HEK293T (cell line): ENCODE measurements around the gene UPP1.
A peak's percentile ranks its signal among the peaks of the same experiment; 100 is the strongest.

Source experiments
- CTCF ChIA-PET: fragments of 350-600 bp; formaldehyde crosslinking; extraction: SDS; loops from one replicate; lab custom pipeline; 2021; ENCODE audit warnings: antibody characterized with exemption, inconsistent platforms; lab: Yijun Ruan, JAX
- POLR2A ChIA-PET: fragments of 350-600 bp; formaldehyde crosslinking; extraction: SDS; loops from one replicate; lab custom pipeline; 2020; ENCODE audit warnings: antibody characterized with exemption, inconsistent platforms; lab: Yijun Ruan, JAX
- DNase-seq: peaks from one replicate; pipeline ENCODE4 v3.0.0; 2012; ENCODE audit warnings: mixed read lengths; ENCODE audit errors: extremely low spot score
- ARNT ChIP-seq: fragments of 450-650 bp; IDR thresholded peaks from 2 replicates; pipeline ENCODE4 v1.6.1; 2017; ENCODE audit warnings: mild to moderate bottlenecking
- BHLHE40 ChIP-seq: fragments of 450-650 bp; IDR thresholded peaks from 2 replicates; pipeline ENCODE4 v1.6.1; 2016; ENCODE audit warnings: mild to moderate bottlenecking, moderate library complexity, borderline replicate concordance
- CTBP1 ChIP-seq: fragments of 450-650 bp; IDR thresholded peaks from 2 replicates; pipeline ENCODE4 v1.6.1; 2016; ENCODE audit warnings: borderline replicate concordance
- ELF4 ChIP-seq: fragments of 450-650 bp; IDR thresholded peaks from 2 replicates; pipeline ENCODE4 v1.6.1; 2017; ENCODE audit warnings: antibody characterized with exemption
- FOXA1 ChIP-seq: fragments of 450-650 bp; IDR thresholded peaks from 2 replicates; pipeline ENCODE4 v1.6.1; 2016; ENCODE audit warnings: mild to moderate bottlenecking
- FOXK2 ChIP-seq: fragments of 450-650 bp; IDR thresholded peaks from 2 replicates; pipeline ENCODE4 v1.6.1; 2016; ENCODE audit warnings: mild to moderate bottlenecking
- FOXM1 ChIP-seq: fragments of 450-650 bp; IDR thresholded peaks from 2 replicates; pipeline ENCODE4 v1.6.1; 2017; ENCODE audit warnings: mild to moderate bottlenecking, borderline replicate concordance
- HDGF ChIP-seq: fragments of 450-650 bp; IDR thresholded peaks from 2 replicates; pipeline ENCODE4 v1.6.1; 2017; ENCODE audit warnings: antibody characterized with exemption, borderline replicate concordance
- L3MBTL2 ChIP-seq: fragments of 450-650 bp; conservative IDR thresholded peaks from 2 replicates; pipeline ENCODE4 v1.6.1; 2016; ENCODE audit warnings: mild to moderate bottlenecking
- LEF1 ChIP-seq: fragments of 450-650 bp; IDR thresholded peaks from 2 replicates; pipeline ENCODE4 v1.6.1; 2017; ENCODE audit warnings: mild to moderate bottlenecking, borderline replicate concordance
- NFRKB ChIP-seq: fragments of 450-650 bp; IDR thresholded peaks from 2 replicates; pipeline ENCODE4 v1.6.1; 2016; ENCODE audit warnings: mild to moderate bottlenecking, moderate library complexity
- PKNOX1 ChIP-seq: fragments of 450-650 bp; IDR thresholded peaks from 2 replicates; pipeline ENCODE4 v1.6.1; 2016
- SP1 ChIP-seq: fragments of 450-650 bp; IDR thresholded peaks from 2 replicates; pipeline ENCODE4 v1.6.1; 2017
- SUZ12 ChIP-seq: fragments of 450-650 bp; IDR thresholded peaks from 2 replicates; pipeline ENCODE4 v1.6.1; 2016; ENCODE audit warnings: mild to moderate bottlenecking
- TARDBP ChIP-seq: fragments of 450-650 bp; IDR thresholded peaks from 2 replicates; pipeline ENCODE4 v1.6.1; 2016
- ZNF384 ChIP-seq: fragments of 450-650 bp; IDR thresholded peaks from 2 replicates; pipeline ENCODE4 v1.6.1; 2016

Gene UPP1

GRCh38 chr7:48088559-48089045 lies 463 bp upstream of the UPP1 start:
- ChIA-PET CTCF (no interaction called here), POLR2A (interaction anchor here (0.6 to 1.6 kb wide), 9 partner anchors 12 to 122 kb away, joined by 3 to 7 read pairs (median 4); no protein-coding TSS in a partner anchor)
- DNase-seq, result peak; percentile 36
- no peak for TF ChIP-seq FOXA1
- no peak for TF ChIP-seq NFRKB
- TF ChIP-seq LEF1, result no peak
- no peak for TF ChIP-seq ELF4
- no peak for TF ChIP-seq SUZ12
- no peak for TF ChIP-seq HDGF
- no peak for TF ChIP-seq ARNT
- no peak for TF ChIP-seq CTBP1
- no peak for TF ChIP-seq PKNOX1
- TF ChIP-seq L3MBTL2, result no peak; the same call in 1 of the 2 replicates
- no peak for TF ChIP-seq FOXM1
- TF ChIP-seq BHLHE40, result no peak
- TF ChIP-seq TARDBP, result no peak
- no peak for TF ChIP-seq SP1
- TF ChIP-seq ZNF384, result no peak
- no peak for TF ChIP-seq FOXK2

GRCh38 chr7:48090095-48090805 lies 1.2 kb downstream of the UPP1 start:
- ChIA-PET CTCF (no interaction called here), POLR2A (no interaction called here)
- no peak for TF ChIP-seq ZNF384
- TF ChIP-seq SUZ12, result no peak
- no peak for TF ChIP-seq FOXM1
- TF ChIP-seq FOXA1, result no peak
- no peak for TF ChIP-seq LEF1
- no peak for TF ChIP-seq ELF4
- no peak for TF ChIP-seq SP1
- TF ChIP-seq PKNOX1, result no peak
- DNase-seq, result no peak

DNA sequence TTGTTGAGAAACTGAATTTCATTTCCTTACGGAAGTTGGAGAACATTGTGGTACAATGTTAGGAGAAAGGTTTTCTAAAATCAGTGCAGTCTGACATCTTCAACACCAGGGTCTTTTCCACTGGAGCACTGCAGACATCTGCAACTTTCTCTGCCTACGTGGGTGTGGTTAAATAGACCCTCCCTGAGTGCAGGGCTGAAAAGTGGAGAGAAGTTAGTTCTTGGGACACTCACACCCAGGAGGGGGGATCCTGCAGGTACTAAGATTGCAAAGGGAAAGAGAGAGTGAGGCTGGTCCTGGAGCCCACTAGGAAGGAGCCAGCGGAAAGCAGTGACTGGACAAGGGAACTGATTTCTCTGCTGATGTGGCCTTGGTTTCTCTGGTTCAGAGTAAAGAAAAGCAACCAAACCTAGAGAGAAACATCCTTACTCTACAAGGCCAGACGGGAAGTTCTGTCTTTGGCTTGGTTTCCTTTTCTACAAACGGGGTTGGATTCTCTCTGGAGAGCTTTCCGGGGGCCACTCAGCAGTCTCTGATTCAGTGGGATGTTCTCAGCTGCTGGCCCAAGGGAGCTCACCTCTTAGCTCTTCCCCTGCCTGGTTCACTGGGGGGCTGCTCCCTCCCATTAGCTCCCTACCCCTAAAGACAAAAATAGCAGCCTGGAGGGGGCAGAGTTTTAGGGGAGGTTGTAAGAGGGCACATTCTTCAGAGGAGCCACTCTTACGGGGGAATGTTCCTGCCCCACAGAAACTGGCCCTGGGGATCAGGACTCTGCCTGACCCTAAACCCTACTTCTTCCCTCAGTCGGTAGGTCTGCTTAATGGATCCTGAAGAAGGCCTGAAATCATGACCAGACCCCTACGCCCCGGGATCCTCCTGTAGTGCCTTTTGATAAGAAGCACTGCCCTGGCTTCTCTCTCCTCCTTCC lies 2.7 kb downstream of the UPP1 start:
- no peak for DNase-seq
- POLR2A ChIA-PET, result no interaction called here
- no peak for TF ChIP-seq FOXA1
- TF ChIP-seq HDGF, result no peak
- no peak for TF ChIP-seq PKNOX1
- TF ChIP-seq FOXK2, result no peak
- TF ChIP-seq TARDBP, result no peak
- CTCF ChIA-PET, result no interaction called here

GRCh38 chr7:48094861-48095293 lies 5.8 kb downstream of the UPP1 start:
- CTCF ChIA-PET, result interaction anchor here (0.6 to 1.3 kb wide), 2 partner anchors 13 to 15 kb away, joined by 3 read pairs; no protein-coding TSS in a partner anchor
- no peak for DNase-seq
- POLR2A ChIA-PET, result no interaction called here
- TF ChIP-seq FOXM1 (no peak), HDGF (no peak), FOXK2 (no peak), SP1 (no peak), NFRKB (no peak), ZNF384 (no peak), ARNT (no peak), PKNOX1 (no peak), SUZ12 (no peak), CTBP1 (no peak), L3MBTL2 (no peak), ELF4 (no peak), TARDBP (no peak), FOXA1 (no peak), LEF1 (no peak), BHLHE40 (no peak)

- no peak for DNase-seq
- POLR2A ChIA-PET, result no interaction called here
- CTCF ChIA-PET, result interaction anchor here (1.3 kb wide), 1 partner anchor 14 kb away, joined by 3 read pairs; no protein-coding TSS in a partner anchor
- TF ChIP-seq FOXM1 (no peak), PKNOX1 (no peak), FOXA1 (no peak), NFRKB (no peak), HDGF (no peak), L3MBTL2 (no peak), ARNT (no peak), BHLHE40 (no peak), SP1 (no peak), ELF4 (no peak), LEF1 (no peak), TARDBP (no peak), ZNF384 (no peak), SUZ12 (no peak), FOXK2 (no peak), CTBP1 (no peak)
These were observed 7.2 kb downstream of the UPP1 start for GRCh38 chr7:48096273-48096672.
